ENCODE results near the gene MGST2.
A peak's percentile ranks its signal among the peaks of the same experiment; 100 is the strongest.

DNA sequence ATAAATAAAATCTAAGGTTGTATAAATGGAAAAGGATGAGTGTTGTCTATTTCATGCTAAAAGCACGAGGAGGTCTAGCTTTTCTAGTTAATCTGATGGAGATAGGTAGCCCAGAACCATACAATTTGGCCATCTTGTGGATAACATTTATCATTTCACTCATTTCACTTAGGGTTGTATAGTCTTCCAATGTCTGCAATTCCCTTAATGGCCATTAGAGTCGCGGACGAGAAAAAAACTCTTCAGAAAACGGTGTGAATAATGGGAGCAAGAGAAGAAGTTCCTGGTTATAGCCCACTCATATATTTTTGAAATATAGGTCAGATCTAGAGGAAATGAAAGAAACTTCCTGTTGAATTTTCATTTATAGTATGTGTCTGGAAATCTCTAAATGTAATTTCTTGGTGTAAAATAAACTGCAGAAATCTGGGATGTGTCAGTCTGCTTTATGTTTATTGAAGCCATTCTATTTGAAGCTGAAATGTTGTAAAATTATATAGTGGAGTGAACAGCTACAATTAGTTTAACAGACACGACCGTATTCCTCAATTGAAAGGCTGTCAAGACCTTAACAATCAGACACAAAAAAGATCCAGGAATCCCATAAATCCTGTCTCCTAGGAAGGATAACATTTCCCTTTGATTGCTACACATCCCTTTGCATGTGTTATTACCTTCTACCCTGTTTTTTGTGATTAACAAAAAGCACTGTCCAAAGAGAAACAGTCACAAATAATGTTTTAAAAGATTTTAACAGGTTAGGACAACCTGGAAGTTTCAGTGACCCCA is 47.7 kb upstream of the MGST2 start:
- TF ChIP-seq EZH2 (IDR thresholded peaks at IDR 0.05; ENCODE audit: low read depth, unreplicated experiment): no peak
- peak; percentile 34 to 61; a peak in 2 of 4 replicates for TF ChIP-seq CTCF (conservative IDR thresholded peaks at IDR 0.05; ENCODE audit: low read depth in 2 of 2)

Data from GM23338 (cell line).